ENCODE measurements around the gene TSHZ2. TPM values are rescaled to one million over a fixed set of nuclear protein-coding genes. Genes with fewer than 3 reads are reported as not detected.

TSHZ2 gene
- polyA plus RNA-seq, 1 donor from 2014 or later, result 4.6 TPM

DNA sequence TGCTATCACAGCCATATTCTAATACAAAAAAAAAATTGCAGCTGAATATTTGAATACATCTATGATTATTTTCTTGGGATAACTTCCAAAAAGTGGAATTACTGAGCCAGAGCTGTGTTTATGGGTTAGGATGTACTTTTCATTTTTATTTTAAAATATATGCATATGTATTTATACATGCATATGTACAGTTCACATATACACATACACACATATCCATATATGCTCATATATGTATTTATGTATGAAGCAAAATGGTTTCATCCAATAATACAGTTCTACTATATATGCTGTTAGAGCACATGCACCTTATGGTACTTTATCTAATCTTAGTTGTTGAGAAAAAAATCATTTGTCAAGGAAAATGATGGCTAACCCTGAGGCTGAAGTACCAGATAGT is 54.9 kb downstream of the TSHZ2 start:
- Histone ChIP-seq H3K79me2 (replicated peaks; ENCODE audit: insufficient read depth, low read length) (no peaks in the 10 kb centered on the region), H3K9me2 (ENCODE audit: insufficient read depth, low read length) (no peaks in the 10 kb centered on the region), H4K20me1 (ENCODE audit: insufficient read depth) (no peaks in the 10 kb centered on the region), H3K9me3 (ENCODE audit: low read length) (no peaks in the 10 kb centered on the region), H3K9ac (ENCODE audit: low read length) (no peak overlapping the region), H3K27me3 (ENCODE audit: insufficient read depth, low read depth, low read length) (no peaks in the 10 kb centered on the region), H3F3A (ENCODE audit: insufficient read depth, low read length, poor library complexity, severe bottlenecking) (peaks cover 4% of the 10 kb centered on the region), H3K4me2 (ENCODE audit: low read length) (no peak overlapping the region), H2AFZ (ENCODE audit: low read depth, low read length) (no peak overlapping the region), H3K27ac (ENCODE audit: low read length) (no peak overlapping the region), H3K4me3 (ENCODE audit: low read length) (no peak overlapping the region), H3K36me3 (ENCODE audit: insufficient read depth, low read length) (no peaks in the 10 kb centered on the region)
- TF ChIP-seq TAF1 (IDR thresholded peaks at IDR 0.05; ENCODE audit: low read depth), result no peak
- TF ChIP-seq EZH2 (IDR thresholded peaks at IDR 0.05; ENCODE audit: borderline replicate concordance, insufficient read depth, low read length, poor library complexity, severe bottlenecking), result no peak
- TF ChIP-seq MXI1 (conservative IDR thresholded peaks at IDR 0.05; ENCODE audit: poor library complexity, severe bottlenecking), result no peak
- TF ChIP-seq, protein P1, sequence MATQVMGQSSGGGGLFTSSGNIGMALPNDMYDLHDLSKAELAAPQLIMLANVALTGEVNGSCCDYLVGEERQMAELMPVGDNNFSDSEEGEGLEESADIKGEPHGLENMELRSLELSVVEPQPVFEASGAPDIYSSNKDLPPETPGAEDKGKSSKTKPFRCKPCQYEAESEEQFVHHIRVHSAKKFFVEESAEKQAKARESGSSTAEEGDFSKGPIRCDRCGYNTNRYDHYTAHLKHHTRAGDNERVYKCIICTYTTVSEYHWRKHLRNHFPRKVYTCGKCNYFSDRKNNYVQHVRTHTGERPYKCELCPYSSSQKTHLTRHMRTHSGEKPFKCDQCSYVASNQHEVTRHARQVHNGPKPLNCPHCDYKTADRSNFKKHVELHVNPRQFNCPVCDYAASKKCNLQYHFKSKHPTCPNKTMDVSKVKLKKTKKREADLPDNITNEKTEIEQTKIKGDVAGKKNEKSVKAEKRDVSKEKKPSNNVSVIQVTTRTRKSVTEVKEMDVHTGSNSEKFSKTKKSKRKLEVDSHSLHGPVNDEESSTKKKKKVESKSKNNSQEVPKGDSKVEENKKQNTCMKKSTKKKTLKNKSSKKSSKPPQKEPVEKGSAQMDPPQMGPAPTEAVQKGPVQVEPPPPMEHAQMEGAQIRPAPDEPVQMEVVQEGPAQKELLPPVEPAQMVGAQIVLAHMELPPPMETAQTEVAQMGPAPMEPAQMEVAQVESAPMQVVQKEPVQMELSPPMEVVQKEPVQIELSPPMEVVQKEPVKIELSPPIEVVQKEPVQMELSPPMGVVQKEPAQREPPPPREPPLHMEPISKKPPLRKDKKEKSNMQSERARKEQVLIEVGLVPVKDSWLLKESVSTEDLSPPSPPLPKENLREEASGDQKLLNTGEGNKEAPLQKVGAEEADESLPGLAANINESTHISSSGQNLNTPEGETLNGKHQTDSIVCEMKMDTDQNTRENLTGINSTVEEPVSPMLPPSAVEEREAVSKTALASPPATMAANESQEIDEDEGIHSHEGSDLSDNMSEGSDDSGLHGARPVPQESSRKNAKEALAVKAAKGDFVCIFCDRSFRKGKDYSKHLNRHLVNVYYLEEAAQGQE (IDR thresholded peaks at IDR 0.05; ENCODE audit: borderline replicate concordance), result no peak
- TF ChIP-seq CTCF (IDR thresholded peaks at IDR 0.05; ENCODE audit: poor library complexity, severe bottlenecking), result no peak
- TF ChIP-seq SMC3 (conservative IDR thresholded peaks at IDR 0.05; ENCODE audit: poor library complexity), result no peak

DNA sequence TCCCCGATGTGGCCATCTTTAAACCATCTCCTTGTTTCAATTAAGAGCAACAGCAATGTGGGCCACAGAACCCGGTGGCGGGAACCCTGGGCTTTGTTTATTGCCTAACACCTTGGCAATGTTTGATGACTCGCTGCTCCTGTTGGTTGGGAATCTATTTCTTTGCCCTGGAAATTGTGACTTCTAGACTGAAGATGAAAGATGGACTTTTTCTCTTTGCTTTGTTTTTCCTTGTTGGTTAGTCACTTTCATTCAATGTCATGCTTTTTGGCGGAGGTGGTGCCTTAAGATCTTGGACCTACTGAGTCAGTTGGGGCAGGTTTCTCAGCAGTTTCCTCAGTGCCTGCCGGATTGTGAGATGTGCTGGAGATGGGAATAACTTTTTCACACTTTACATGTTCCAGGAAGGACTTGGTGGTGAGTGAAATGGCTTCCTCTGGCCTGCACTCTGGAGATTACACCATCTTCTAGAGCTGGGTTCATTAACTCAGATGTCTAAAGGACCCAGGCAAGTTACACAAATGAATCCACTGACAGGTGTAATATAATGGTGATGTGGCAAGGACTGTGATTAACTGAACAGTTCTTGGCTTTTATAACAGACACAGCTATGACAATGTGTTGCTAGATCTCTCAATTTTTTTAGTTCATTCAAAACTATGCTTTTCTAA is 56.3 kb downstream of the TSHZ2 start:
- no peaks in the 10 kb centered on the region for H3K79me2 ChIP-seq (replicated peaks; ENCODE audit: insufficient read depth, low read length)
- H2AFZ ChIP-seq (ENCODE audit: low read depth, low read length), result no peak overlapping the region
- no peaks in the 10 kb centered on the region for H3K9me3 ChIP-seq (ENCODE audit: low read length)
- H3K4me2 ChIP-seq (ENCODE audit: low read length), result no peak overlapping the region
- no peak overlapping the region for H3K4me3 ChIP-seq (ENCODE audit: low read length)
- no peak overlapping the region for H3K9ac ChIP-seq (ENCODE audit: low read length)
- no peaks in the 10 kb centered on the region for H3K27me3 ChIP-seq (ENCODE audit: insufficient read depth, low read depth, low read length)
- H3K36me3 ChIP-seq (ENCODE audit: insufficient read depth, low read length), result no peaks in the 10 kb centered on the region
- TF ChIP-seq POLR2AphosphoS5 (IDR thresholded peaks at IDR 0.05) (no peak), SMC3 (conservative IDR thresholded peaks at IDR 0.05; ENCODE audit: poor library complexity) (no peak), MXI1 (conservative IDR thresholded peaks at IDR 0.05; ENCODE audit: poor library complexity, severe bottlenecking) (no peak), EZH2 (IDR thresholded peaks at IDR 0.05; ENCODE audit: borderline replicate concordance, insufficient read depth, low read length, poor library complexity, severe bottlenecking) (no peak), RAD21 (conservative IDR thresholded peaks at IDR 0.05) (no peak), CTCF (IDR thresholded peaks at IDR 0.05; ENCODE audit: poor library complexity, severe bottlenecking) (no peak), TAF1 (IDR thresholded peaks at IDR 0.05; ENCODE audit: low read depth) (no peak), EP300 (conservative IDR thresholded peaks at IDR 0.05; ENCODE audit: poor library complexity, severe bottlenecking) (no peak)
- TF ChIP-seq, protein P1 (IDR thresholded peaks at IDR 0.05; ENCODE audit: borderline replicate concordance), result no peak
- no peaks in the 10 kb centered on the region for H3K9me2 ChIP-seq (ENCODE audit: insufficient read depth, low read length)
- no peak overlapping the region for H3K27ac ChIP-seq (ENCODE audit: low read length)
- peaks cover 4% of the 10 kb centered on the region for H3F3A ChIP-seq (ENCODE audit: insufficient read depth, low read length, poor library complexity, severe bottlenecking)
- H4K20me1 ChIP-seq (ENCODE audit: insufficient read depth), result no peaks in the 10 kb centered on the region
